Measurements from ENCODE around the gene MAP4K1. TPM values are rescaled to one million over a fixed set of nuclear protein-coding genes. Genes with fewer than 3 reads are reported as not detected.

The MAP4K1 gene
- total RNA-seq, 1 donor from 2014 or later, result 6.3 TPM

GRCh38 chr19:38639679-38640078, 21.9 kb upstream of the MAP4K1 start:
- H3K4me1 Mint-ChIP-seq (ENCODE audit: low read depth, unreplicated experiment), result peaks cover 9% of the 10 kb centered on the region
- H3K27me3 Mint-ChIP-seq (ENCODE audit: unreplicated experiment), result no peaks in the 10 kb centered on the region
- TF ChIP-seq CTCF (IDR thresholded peaks at IDR 0.05; ENCODE audit: partially characterized antibody, unreplicated experiment), result no peak
- no peak overlapping the region for H3K27ac Mint-ChIP-seq (ENCODE audit: unreplicated experiment)
- no peak overlapping the region for H3K4me3 Mint-ChIP-seq (ENCODE audit: unreplicated experiment)
- no peak for DNase-seq
- H3K36me3 Mint-ChIP-seq (ENCODE audit: unreplicated experiment), result no peaks in the 10 kb centered on the region
- H3K9me3 Mint-ChIP-seq (ENCODE audit: unreplicated experiment), result no peaks in the 10 kb centered on the region

DNA sequence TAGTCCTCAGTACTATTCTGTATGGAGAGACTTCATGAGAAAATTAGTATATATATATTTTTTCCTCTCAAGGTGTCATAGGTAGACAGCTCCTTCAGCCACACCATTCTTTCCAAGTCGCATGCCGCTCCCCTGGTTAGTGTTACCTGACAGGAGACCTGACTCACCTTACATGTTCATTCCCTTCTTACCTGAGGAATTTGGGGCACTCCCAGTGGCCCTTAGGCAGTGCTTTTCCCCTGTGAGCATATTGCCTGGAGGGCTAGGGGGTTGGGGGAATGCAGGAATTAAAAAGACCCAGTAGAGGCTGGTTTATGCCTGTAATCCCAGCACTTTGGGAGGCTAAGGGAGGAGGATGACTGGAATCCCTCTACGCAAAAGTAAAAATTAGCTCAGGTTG, 20.7 kb upstream of the MAP4K1 start:
- Mint-ChIP-seq H3K27me3 (ENCODE audit: unreplicated experiment) (no peaks in the 10 kb centered on the region), H3K9me3 (ENCODE audit: unreplicated experiment) (peaks cover under 1% of the 10 kb centered on the region), H3K27ac (ENCODE audit: unreplicated experiment) (no peak overlapping the region), H3K4me3 (ENCODE audit: unreplicated experiment) (no peak overlapping the region), H3K36me3 (ENCODE audit: unreplicated experiment) (no peaks in the 10 kb centered on the region), H3K4me1 (ENCODE audit: low read depth, unreplicated experiment) (peaks cover 12% of the 10 kb centered on the region)
- DNase-seq, result no peak
- TF ChIP-seq CTCF (IDR thresholded peaks at IDR 0.05; ENCODE audit: partially characterized antibody, unreplicated experiment), result no peak

- Mint-ChIP-seq H3K9me3 (ENCODE audit: unreplicated experiment) (peaks cover 3% of the 10 kb centered on the region), H3K4me3 (ENCODE audit: unreplicated experiment) (no peak overlapping the region), H3K27ac (ENCODE audit: unreplicated experiment) (peak overlapping the region; percentile 48), H3K36me3 (ENCODE audit: unreplicated experiment) (no peaks in the 10 kb centered on the region), H3K27me3 (ENCODE audit: unreplicated experiment) (peaks cover 4% of the 10 kb centered on the region), H3K4me1 (ENCODE audit: low read depth, unreplicated experiment) (peaks cover 7% of the 10 kb centered on the region)
- no peak for DNase-seq
- TF ChIP-seq CTCF (IDR thresholded peaks at IDR 0.05; ENCODE audit: partially characterized antibody, unreplicated experiment), result no peak
Measured at GRCh38 chr19:38635483-38636399, 18.0 kb upstream of the MAP4K1 start.

- Mint-ChIP-seq H3K4me1 (ENCODE audit: low read depth, unreplicated experiment) (peaks cover 7% of the 10 kb centered on the region), H3K36me3 (ENCODE audit: unreplicated experiment) (no peaks in the 10 kb centered on the region), H3K27me3 (ENCODE audit: unreplicated experiment) (peaks cover 6% of the 10 kb centered on the region), H3K4me3 (ENCODE audit: unreplicated experiment) (peak overlapping the region; percentile 36), H3K9me3 (ENCODE audit: unreplicated experiment) (peaks cover 3% of the 10 kb centered on the region), H3K27ac (ENCODE audit: unreplicated experiment) (peak overlapping the region; percentile 88)
- peak; percentile 88 for DNase-seq
- TF ChIP-seq CTCF (IDR thresholded peaks at IDR 0.05; ENCODE audit: partially characterized antibody, unreplicated experiment), result peak; percentile 97
Measured at GRCh38 chr19:38634757-38635482, 17.2 kb upstream of the MAP4K1 start.

Measured in glutamatergic neuron (in vitro differentiated cells).